Measurements from ENCODE around the gene TMEM62. TPM values are rescaled to one million over a fixed set of nuclear protein-coding genes. Genes with fewer than 3 reads are reported as not detected.
"Not testable (repeated sequence)": the region's sequence is repeated elsewhere in the genome, so short reads cannot be mapped to it uniquely, and the experiment has no call there.

Gene TMEM62
- total RNA-seq, 4 donors from 2014 or later: 21.5 to 32.0 (median 25.4) TPM

DNA sequence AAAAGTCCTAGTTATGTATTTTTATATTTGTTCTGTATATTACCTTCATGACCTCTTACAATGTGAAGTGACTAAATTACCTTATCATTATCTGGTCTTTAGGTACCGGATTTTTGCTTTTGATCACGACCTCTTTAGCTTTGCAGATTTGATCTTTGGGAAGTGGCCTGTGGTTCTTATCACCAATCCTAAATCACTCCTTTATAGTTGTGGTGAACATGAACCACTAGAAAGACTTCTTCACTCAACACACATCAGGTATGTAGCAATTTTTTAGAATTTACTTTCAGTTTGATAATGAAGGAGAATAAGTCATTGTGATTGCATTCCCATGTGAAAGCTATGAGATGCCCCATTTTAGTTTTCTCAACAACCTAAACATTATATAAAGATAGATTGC lies 18.3 kb downstream of the TMEM62 start:
- no peak for TF ChIP-seq EP300 (IDR thresholded peaks at IDR 0.05)
- no peak for TF ChIP-seq POLR2AphosphoS5 (IDR thresholded peaks at IDR 0.05)
- TF ChIP-seq, protein P1, sequence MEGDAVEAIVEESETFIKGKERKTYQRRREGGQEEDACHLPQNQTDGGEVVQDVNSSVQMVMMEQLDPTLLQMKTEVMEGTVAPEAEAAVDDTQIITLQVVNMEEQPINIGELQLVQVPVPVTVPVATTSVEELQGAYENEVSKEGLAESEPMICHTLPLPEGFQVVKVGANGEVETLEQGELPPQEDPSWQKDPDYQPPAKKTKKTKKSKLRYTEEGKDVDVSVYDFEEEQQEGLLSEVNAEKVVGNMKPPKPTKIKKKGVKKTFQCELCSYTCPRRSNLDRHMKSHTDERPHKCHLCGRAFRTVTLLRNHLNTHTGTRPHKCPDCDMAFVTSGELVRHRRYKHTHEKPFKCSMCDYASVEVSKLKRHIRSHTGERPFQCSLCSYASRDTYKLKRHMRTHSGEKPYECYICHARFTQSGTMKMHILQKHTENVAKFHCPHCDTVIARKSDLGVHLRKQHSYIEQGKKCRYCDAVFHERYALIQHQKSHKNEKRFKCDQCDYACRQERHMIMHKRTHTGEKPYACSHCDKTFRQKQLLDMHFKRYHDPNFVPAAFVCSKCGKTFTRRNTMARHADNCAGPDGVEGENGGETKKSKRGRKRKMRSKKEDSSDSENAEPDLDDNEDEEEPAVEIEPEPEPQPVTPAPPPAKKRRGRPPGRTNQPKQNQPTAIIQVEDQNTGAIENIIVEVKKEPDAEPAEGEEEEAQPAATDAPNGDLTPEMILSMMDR (IDR thresholded peaks at IDR 0.05): no peak
- TF ChIP-seq POLR2A (IDR thresholded peaks at IDR 0.05; ENCODE audit: low read depth): no peak
- 88% methylated on average over 2 of the region's 2 CpGs for WGBS
- H3K9me3 ChIP-seq: no peaks in the 10 kb centered on the region
- H3K27ac ChIP-seq (replicated peaks in 1 of 4): no peak overlapping the region
- H3K4me1 ChIP-seq: no peaks in the 10 kb centered on the region
- no peak for DNase-seq (ENCODE audit: extremely low spot score)
- peaks cover 41 to 92% (median 60%) of the 10 kb centered on the region in 4 donors for H3K36me3 ChIP-seq
- H3K27me3 ChIP-seq: no peaks in the 10 kb centered on the region
- no peak overlapping the region for H3K4me3 ChIP-seq
- intact Hi-C loops (cut with DNase I): no loop called here

DNA sequence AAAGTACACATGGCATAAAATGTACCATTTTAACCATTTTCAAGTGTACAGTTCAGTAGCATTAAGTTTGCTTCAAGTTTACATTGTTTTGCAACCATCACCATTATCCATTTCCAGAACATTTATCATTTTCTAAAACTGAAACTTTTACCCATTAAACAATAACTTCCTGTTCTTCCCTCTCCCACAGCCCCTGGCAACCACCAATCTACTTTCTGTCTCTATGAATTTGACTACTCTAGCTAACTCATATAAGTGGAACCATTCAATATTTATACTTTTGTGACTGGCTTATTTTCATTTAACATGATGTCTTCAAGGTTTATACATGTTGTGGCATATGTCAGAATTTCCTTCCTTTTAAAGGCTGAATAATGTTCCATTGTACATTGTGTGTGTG lies 19.9 kb downstream of the TMEM62 start:
- H3K27ac ChIP-seq (replicated peaks in 1 of 4): no peak overlapping the region
- no peak for DNase-seq (ENCODE audit: extremely low spot score)
- H3K36me3 ChIP-seq: peaks cover 33 to 95% (median 58%) of the 10 kb centered on the region in 4 donors
- H3K4me3 ChIP-seq: no peak overlapping the region
- H3K27me3 ChIP-seq: no peaks in the 10 kb centered on the region
- intact Hi-C loops (cut with DNase I): no loop called here
- TF ChIP-seq, protein P1 (IDR thresholded peaks at IDR 0.05): no peak
- no peak for TF ChIP-seq POLR2AphosphoS5 (IDR thresholded peaks at IDR 0.05)
- no peak for TF ChIP-seq POLR2A (IDR thresholded peaks at IDR 0.05; ENCODE audit: low read depth)
- no peak for TF ChIP-seq EP300 (IDR thresholded peaks at IDR 0.05)
- no peaks in the 10 kb centered on the region for H3K4me1 ChIP-seq
- H3K9me3 ChIP-seq: no peaks in the 10 kb centered on the region

DNA sequence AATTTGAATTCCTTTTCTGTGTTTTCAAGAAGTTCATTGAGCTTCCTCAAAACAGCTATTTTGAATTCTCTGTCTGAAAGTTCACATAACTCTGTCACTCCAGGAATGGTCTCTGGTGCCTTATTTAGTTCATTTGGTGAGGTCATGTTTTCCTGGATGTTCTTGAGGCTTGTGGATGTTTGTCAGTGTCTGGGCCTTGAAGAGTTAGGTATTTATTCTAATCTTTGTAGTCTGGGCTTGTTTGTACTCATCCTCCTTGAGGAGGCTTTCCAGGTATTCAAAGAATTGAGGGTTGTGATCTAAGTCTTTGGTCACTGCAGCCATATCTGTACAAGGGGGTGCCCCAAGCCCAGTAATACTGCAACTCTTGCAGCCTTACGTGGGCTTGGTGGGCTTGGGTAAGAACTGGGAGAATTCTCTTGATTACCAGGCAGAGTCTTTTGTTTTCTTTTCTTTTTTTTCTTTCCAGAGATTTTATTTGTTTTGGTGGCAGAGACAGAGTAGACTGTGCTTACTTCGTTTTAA lies 32.5 kb downstream of the TMEM62 start:
- WGBS: 95% methylated on average over 2 of the region's 2 CpGs
- Histone ChIP-seq H3K27me3 (no peaks in the 10 kb centered on the region), H3K27ac (replicated peaks in 1 of 4) (no peak overlapping the region), H3K9me3 (no peaks in the 10 kb centered on the region), H3K4me3 (no peak overlapping the region), H3K36me3 (peaks cover 18 to 86% (median 47%) of the 10 kb centered on the region in 4 donors), H3K4me1 (peaks cover 6 to 10% (median 8%) of the 10 kb centered on the region in 4 donors)
- intact Hi-C loops (cut with DNase I): no loop called here
- no peak for DNase-seq (ENCODE audit: extremely low spot score)
- no peak for TF ChIP-seq POLR2AphosphoS5 (IDR thresholded peaks at IDR 0.05)
- no peak for TF ChIP-seq EP300 (IDR thresholded peaks at IDR 0.05)
- no peak for TF ChIP-seq POLR2A (IDR thresholded peaks at IDR 0.05; ENCODE audit: low read depth)
- TF ChIP-seq, protein P1 (IDR thresholded peaks at IDR 0.05): no peak

DNA sequence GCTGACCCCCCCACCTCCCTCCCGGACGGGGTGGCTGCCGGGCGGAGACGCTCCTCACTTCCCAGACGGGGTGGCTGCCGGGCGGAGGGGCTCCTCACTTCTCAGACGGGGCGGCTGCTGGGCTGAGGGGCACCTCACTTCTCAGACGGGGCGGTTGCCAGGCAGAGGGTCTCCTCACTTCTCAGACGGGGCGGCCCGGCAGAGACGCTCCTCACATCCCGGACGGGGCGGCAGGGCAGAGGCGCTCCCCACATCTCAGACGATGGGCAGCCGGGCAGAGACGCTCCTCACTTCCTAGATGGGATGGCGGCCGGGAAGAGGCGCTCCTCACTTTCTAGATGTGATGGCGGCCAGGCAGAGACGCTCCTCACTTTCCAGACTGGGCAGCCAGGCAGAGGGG lies 33.9 kb downstream of the TMEM62 start:
- intact Hi-C loops (cut with DNase I); DNase-seq (ENCODE audit: extremely low spot score); H3K27me3 ChIP-seq; H3K4me3 ChIP-seq; H3K9me3 ChIP-seq; H3K27ac ChIP-seq (replicated peaks in 1 of 4): not testable (repeated sequence)
- WGBS: 94% methylated on average over 7 of the region's 28 CpGs
- H3K4me1 ChIP-seq: peaks cover 6 to 10% (median 8%) of the 10 kb centered on the region in 4 donors
- H3K36me3 ChIP-seq: peaks cover 18 to 85% (median 39%) of the 10 kb centered on the region in 4 donors

DNA sequence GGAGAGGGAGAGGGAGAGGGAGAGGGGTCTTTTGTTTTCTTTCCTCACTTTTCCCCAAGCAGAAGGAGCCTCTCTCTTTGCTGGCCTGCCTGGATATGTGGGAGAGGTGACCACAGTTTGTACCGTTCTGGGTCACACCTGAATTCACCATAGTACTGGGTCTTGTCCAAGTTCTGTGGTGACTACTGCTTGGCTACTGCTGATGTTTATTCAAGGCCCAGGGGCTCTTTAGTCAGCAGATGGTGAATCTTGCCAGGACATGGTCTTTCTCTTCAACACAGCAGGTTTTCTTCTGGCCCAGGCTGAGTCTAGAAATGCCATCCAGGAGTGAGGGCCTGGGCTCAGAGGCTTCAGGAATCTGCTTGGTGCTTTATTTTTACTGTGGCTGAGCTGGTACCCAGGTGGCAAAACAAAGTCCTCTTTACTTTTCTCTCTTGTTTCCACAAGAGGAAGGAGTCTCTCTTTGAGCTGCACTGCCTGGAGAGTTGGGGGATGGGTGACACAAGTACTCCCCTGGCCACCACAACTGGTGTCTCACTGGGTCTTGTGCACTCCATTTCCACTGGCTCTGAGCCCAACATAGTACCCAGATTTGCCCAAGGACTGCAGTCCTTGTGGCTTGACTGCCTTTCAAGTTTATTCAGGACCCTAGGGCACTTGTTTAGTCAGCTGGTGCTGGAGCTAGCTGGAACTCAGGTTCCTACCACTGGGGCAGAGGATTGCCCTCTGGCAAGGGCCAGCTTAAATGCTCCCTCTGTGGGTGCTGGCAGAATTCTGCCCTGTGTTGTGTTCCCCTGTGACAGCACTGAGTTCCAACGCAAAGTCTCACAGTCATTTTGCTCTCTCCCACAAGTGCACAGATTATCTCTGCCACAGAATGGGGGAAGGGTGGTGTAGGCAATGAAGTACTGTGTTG lies 35.1 kb downstream of the TMEM62 start:
- DNase-seq (ENCODE audit: extremely low spot score): no peak
- Histone ChIP-seq H3K27me3 (no peaks in the 10 kb centered on the region), H3K4me3 (no peak overlapping the region), H3K4me1 (peaks cover 6 to 10% (median 8%) of the 10 kb centered on the region in 4 donors), H3K27ac (replicated peaks in 1 of 4) (peak overlapping the region in 2 of 4 donors; percentile 1 to 25), H3K36me3 (peaks cover 18 to 83% (median 43%) of the 10 kb centered on the region in 4 donors), H3K9me3 (no peaks in the 10 kb centered on the region)
- TF ChIP-seq POLR2A (IDR thresholded peaks at IDR 0.05; ENCODE audit: low read depth) (no peak), POLR2AphosphoS5 (IDR thresholded peaks at IDR 0.05) (no peak), EP300 (IDR thresholded peaks at IDR 0.05) (no peak)
- TF ChIP-seq, protein P1 (IDR thresholded peaks at IDR 0.05): no peak
- intact Hi-C loops (cut with DNase I): no loop called here
- WGBS: 58% methylated on average over 1 of the region's 2 CpGs

Data from esophagus muscularis mucosa (tissue), 4 donors.